ENCODE data around the gene SRR. TPM values are rescaled to one million over a fixed set of nuclear protein-coding genes. Genes with fewer than 3 reads are reported as not detected.

The SRR gene
- total and polyA plus RNA-seq, 2 donors (not counting 3 experiments of a cell fraction or from before 2014, with no cell fraction given), result 13.7 to 20.1 TPM

DNA sequence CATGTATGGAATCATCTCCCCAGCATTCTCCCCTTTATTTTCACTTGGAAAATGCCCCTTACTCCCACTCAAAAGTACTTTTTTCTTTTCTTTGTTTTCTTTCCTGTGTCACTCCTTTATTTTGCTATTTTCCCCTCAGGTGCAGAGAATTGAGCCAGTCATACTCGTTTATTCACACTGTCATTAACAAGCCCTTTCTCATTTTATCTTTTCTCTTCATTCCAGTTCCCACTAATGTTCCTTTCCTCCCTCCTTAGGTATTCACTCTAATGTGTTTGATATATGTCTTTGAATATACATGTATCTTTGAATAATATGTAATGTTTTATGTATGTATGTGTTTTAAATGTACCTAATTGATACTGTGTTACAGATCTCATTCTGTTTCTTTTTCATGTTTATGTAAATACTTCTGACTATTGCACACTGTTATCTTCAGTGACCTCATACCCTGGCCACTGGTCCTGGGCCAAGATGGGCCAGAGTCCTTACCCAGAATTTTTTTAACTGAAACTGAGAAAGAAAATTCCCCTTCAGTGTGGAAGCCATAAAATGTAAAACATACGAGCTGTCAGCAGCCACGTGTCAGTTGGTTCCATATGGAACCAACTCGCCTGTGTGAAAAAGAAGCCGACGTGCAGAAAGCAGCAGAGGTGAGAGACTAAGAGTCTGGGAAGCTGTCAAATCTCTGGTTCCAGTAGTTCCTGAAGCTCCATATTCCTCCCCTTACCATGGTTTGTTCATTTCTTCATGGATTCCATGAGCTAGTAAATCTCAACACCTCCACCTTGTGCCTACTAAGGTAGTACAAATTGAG, 5.8 kb downstream of the SRR start:
- Histone ChIP-seq H3K4me2 (ENCODE audit: insufficient read depth, low read length) (no peak overlapping the region), H3K9me3 (replicated peaks; ENCODE audit: control insufficient read depth, insufficient read depth, low read length) (no peaks in the 10 kb centered on the region), H3K4me1 (ENCODE audit: control insufficient read depth, extremely low read depth, insufficient read depth, low read length) (no peaks in the 10 kb centered on the region), H3K27ac (ENCODE audit: insufficient read depth, low read depth, low read length) (no peak overlapping the region), H3K4me3 (replicated peaks in 1 of 3; ENCODE audit: insufficient read depth in 1 of 3, low read depth in 1 of 3, low read length in 3 of 3) (no peak overlapping the region), H3K27me3 (ENCODE audit: control insufficient read depth in 2 of 2, insufficient read depth in 2 of 2, low read length in 2 of 2) (no peaks in the 10 kb centered on the region), H3K79me2 (ENCODE audit: control insufficient read depth, insufficient read depth, low read length) (no peaks in the 10 kb centered on the region), H2AFZ (ENCODE audit: low read depth, low read length) (no peak overlapping the region), H3K36me3 (ENCODE audit: control insufficient read depth in 2 of 2, extremely low read depth in 1 of 2, insufficient read depth in 2 of 2, low read length in 2 of 2) (no peaks in the 10 kb centered on the region), H3K9me1 (replicated peaks; ENCODE audit: control insufficient read depth, extremely low read depth, insufficient read depth, low read length) (no peaks in the 10 kb centered on the region), H3K9ac (replicated peaks; ENCODE audit: extremely low read depth, insufficient read depth, low read length) (peak overlapping the region; percentile 2), H4K20me1 (replicated peaks; ENCODE audit: control insufficient read depth, extremely low read depth, insufficient read depth, low read length) (no peaks in the 10 kb centered on the region)
- ChIA-PET POLR2A (no interaction called here), CTCF (interaction anchor here (1.4 kb wide), 1 partner anchor 51 kb away, joined by 4 read pairs; no protein-coding TSS in a partner anchor)
- TF ChIP-seq, protein P1, sequence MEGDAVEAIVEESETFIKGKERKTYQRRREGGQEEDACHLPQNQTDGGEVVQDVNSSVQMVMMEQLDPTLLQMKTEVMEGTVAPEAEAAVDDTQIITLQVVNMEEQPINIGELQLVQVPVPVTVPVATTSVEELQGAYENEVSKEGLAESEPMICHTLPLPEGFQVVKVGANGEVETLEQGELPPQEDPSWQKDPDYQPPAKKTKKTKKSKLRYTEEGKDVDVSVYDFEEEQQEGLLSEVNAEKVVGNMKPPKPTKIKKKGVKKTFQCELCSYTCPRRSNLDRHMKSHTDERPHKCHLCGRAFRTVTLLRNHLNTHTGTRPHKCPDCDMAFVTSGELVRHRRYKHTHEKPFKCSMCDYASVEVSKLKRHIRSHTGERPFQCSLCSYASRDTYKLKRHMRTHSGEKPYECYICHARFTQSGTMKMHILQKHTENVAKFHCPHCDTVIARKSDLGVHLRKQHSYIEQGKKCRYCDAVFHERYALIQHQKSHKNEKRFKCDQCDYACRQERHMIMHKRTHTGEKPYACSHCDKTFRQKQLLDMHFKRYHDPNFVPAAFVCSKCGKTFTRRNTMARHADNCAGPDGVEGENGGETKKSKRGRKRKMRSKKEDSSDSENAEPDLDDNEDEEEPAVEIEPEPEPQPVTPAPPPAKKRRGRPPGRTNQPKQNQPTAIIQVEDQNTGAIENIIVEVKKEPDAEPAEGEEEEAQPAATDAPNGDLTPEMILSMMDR (IDR thresholded peaks at IDR 0.05; ENCODE audit: extremely low read depth in 1 of 2, insufficient read depth in 1 of 2, low read depth in 1 of 2, low read length in 2 of 2), result no peak
- TF ChIP-seq POLR2A (IDR thresholded peaks at IDR 0.05; ENCODE audit: low read depth, low read length) (no peak), EZH2 (IDR thresholded peaks at IDR 0.05; ENCODE audit: borderline replicate concordance, low read depth, low read length, severe bottlenecking) (no peak), MYC (IDR thresholded peaks at IDR 0.05; ENCODE audit: low read depth, low read length) (no peak), POLR2AphosphoS5 (IDR thresholded peaks at IDR 0.05; ENCODE audit: insufficient read depth, low read depth, low read length) (no peak), FOS (IDR thresholded peaks at IDR 0.05; ENCODE audit: borderline replicate concordance, insufficient read depth, low read length) (no peak), GATA2 (IDR thresholded peaks at IDR 0.05; ENCODE audit: insufficient read depth, insufficient read length, low read depth, low read length) (no peak), JUN (IDR thresholded peaks at IDR 0.05; ENCODE audit: borderline replicate concordance, insufficient read depth, insufficient read length, low read depth) (no peak)
- TF ChIP-seq, protein P2, sequence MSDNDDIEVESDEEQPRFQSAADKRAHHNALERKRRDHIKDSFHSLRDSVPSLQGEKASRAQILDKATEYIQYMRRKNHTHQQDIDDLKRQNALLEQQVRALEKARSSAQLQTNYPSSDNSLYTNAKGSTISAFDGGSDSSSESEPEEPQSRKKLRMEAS (IDR thresholded peaks at IDR 0.05; ENCODE audit: insufficient read depth, insufficient read length), result no peak
- no peak for DNase-seq (ENCODE audit: low read depth, low spot score)
- BruUV-seq (replicated peaks), result no TSS peak
- intact Hi-C loops (cut with micrococcal nuclease) (no loop called here), dilution Hi-C loops (cut with MboI; ENCODE audit: extremely low pct_ligation_motif_present, low sequenced_read_pairs) (no loop called here)
- FAIRE-seq, result no peak

Data from endothelial cell of umbilical vein (primary cell).